NT2/D1 (cell line): ENCODE data around the gene SMIM26.

ENCODE experiments used
- SUZ12 ChIP-seq: IDR thresholded peaks from 2 replicates; pipeline ENCODE4 v1.6.1; 2011; ENCODE audit not compliant: insufficient read length, insufficient read depth; ENCODE audit errors: extremely low read depth
- YY1 ChIP-seq: IDR thresholded peaks from 2 replicates; pipeline ENCODE4 v1.6.1; 2011; ENCODE audit not compliant: insufficient read length, insufficient read depth
- ZNF274 ChIP-seq: IDR thresholded peaks from 2 replicates; pipeline ENCODE4 v1.6.1; 2011; ENCODE audit warnings: mild to moderate bottlenecking, low read depth, low read length

DNA sequence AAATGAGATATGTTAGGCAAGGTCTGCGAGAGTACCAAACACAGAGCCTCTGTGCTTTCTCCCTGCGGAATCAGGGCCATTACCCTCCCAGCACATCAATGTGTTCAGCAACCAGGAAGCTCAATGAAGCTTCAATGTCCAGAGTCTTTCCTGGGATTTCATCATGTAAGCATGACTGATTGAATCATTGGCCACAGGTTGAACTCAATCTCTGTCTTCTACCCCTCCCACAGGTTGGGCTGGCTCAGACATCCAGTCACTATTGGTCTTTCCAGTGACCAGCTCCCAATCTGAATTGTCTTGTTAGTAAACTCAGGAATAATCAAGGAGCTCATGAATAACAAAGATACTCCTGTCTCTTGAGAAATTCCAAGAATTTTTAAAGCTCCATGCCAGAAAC, 17.9 kb downstream of the SMIM26 start:
- no peak for TF ChIP-seq ZNF274
- TF ChIP-seq YY1: no peak
- TF ChIP-seq SUZ12: no peak
